ENCODE results near the gene GPR183. TPM values are rescaled to one million over a fixed set of nuclear protein-coding genes. Genes with fewer than 3 reads are reported as not detected.

GPR183 gene
- total RNA-seq, 2 experiments from 2014 or later = 8.6 to 10.0 TPM

DNA sequence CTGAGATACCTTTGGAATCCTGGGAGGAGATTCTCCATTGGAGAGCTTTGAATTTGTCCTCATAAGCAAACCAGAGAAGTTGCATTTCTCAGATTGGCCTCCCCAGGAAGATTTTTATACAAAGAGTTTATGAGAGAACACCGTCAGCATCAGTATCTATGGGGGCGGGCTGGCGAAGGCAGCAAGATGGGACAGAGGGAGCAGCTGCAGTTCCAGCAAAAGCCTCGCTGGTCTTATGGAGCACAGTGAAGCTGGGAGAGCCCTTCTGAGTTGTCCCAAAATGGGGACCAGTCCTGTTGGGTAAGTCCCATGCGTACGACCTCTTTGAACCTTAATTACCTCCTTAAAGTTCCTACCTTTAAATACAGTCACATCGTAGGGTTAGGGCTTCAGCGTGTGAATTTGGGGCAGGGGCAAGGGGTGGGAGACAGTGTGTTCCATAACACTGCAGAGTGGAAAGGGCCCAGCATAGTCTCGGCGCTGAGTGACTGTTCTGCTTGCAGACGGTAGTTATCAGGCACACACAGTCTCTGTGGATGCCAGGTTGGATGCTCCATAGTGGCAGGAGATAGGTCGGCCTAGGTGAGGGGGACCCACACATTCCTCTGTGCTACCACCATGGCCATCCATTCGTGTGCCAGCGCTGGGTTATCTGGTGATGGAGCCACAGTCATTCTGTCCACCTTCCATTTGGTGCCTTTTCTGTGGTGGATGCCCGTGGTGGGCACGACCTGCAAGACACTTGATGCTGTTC lies 34.9 kb upstream of the GPR183 start:
- ATAC-seq (no peak), DNase-seq (no peak)
- H3K9me3 Mint-ChIP-seq = no peaks in the 10 kb centered on the region
- TF ChIP-seq, protein P1, sequence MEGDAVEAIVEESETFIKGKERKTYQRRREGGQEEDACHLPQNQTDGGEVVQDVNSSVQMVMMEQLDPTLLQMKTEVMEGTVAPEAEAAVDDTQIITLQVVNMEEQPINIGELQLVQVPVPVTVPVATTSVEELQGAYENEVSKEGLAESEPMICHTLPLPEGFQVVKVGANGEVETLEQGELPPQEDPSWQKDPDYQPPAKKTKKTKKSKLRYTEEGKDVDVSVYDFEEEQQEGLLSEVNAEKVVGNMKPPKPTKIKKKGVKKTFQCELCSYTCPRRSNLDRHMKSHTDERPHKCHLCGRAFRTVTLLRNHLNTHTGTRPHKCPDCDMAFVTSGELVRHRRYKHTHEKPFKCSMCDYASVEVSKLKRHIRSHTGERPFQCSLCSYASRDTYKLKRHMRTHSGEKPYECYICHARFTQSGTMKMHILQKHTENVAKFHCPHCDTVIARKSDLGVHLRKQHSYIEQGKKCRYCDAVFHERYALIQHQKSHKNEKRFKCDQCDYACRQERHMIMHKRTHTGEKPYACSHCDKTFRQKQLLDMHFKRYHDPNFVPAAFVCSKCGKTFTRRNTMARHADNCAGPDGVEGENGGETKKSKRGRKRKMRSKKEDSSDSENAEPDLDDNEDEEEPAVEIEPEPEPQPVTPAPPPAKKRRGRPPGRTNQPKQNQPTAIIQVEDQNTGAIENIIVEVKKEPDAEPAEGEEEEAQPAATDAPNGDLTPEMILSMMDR (IDR thresholded peaks at IDR 0.05) = no peak
- CTCF ChIA-PET = interaction anchor here (0.8 to 2.5 kb wide), 4 partner anchors 11 to 102 kb away, joined by 3 to 13 read pairs (median 4); no protein-coding TSS in a partner anchor
- H3K36me3 Mint-ChIP-seq (ENCODE audit: low read depth) = peaks cover 55% of the 10 kb centered on the region
- H3K27me3 Mint-ChIP-seq = no peaks in the 10 kb centered on the region
- H3K4me1 Mint-ChIP-seq (ENCODE audit: low read depth) = peaks cover 58% of the 10 kb centered on the region
- intact Hi-C loops (cut with micrococcal nuclease) = no loop called here
- peak overlapping the region; percentile 30 for H3K27ac Mint-ChIP-seq
- POLR2A ChIA-PET = interaction anchor here (1.4 to 2.1 kb wide), 3 partner anchors 8 to 93 kb away, joined by 4 to 15 read pairs (median 4); no protein-coding TSS in a partner anchor
- no peak overlapping the region for H3K4me3 Mint-ChIP-seq

DNA sequence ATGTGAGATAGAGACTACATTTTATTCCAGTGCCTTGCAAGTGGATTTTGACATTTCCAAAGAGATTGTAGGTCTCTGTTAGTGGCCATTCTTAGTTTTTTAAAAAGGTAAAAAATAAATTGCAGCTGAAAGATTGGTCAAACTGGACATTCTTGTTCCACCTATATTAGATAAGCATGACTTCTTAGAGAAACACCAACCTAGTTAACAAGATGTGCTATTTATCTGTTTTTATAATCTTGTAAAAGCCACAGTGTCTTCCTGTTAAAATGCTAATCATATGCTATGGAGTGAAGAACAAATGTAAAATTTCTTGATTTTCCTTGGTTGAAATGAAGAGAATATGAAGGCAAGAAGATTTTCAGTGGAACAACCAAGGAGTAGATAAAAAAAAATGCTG lies 33.4 kb upstream of the GPR183 start:
- Mint-ChIP-seq H3K4me1 (ENCODE audit: low read depth) (peaks cover 57% of the 10 kb centered on the region), H3K9me3 (no peaks in the 10 kb centered on the region), H3K4me3 (no peak overlapping the region), H3K27me3 (no peaks in the 10 kb centered on the region), H3K36me3 (ENCODE audit: low read depth) (peaks cover 61% of the 10 kb centered on the region), H3K27ac (no peak overlapping the region)
- ChIA-PET CTCF (interaction anchor here (1.3 to 2.5 kb wide), 2 partner anchors 71 to 75 kb away, joined by 3 to 13 read pairs; no protein-coding TSS in a partner anchor), POLR2A (interaction anchor here (1.0 to 1.2 kb wide), 2 partner anchors 11 to 20 kb away, joined by 3 to 4 read pairs; no protein-coding TSS in a partner anchor)
- ATAC-seq (no peak), DNase-seq (no peak)
- TF ChIP-seq, protein P1 (IDR thresholded peaks at IDR 0.05) = no peak
- intact Hi-C loops (cut with micrococcal nuclease) = no loop called here

DNA sequence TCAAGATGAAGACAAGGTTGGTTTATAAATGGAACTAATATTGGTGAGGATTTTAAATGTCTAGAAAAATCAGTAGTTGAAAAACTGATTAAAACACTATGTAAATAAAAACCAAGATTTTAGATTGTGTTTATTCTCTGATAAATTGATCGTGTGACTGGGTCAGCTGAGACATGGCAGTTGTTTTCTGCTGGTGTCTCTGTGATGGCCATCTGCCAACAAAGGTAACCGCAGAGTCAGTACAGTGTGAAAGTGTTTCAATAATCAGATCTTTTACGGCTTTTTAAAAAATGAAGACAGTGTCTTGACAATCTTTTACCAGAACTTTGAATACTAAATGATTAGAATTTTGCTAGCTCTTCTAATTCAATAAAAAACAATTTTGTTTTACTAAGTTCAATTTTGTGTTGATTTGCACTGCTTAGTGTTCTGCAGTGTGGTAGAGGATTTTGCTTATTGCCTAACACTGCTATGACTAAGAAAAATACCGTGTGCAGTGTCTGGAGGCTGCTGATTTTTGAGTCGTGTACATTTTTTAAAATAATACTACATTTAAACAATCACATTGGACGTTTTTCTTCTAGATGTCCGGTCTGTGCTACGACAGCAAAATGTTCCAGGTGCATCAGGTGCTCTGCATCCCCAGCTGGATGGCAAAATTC lies 32.7 kb upstream of the GPR183 start:
- TF ChIP-seq, protein P1 (IDR thresholded peaks at IDR 0.05) = no peak
- POLR2A ChIA-PET = interaction anchor here (1.0 to 1.2 kb wide), 2 partner anchors 11 to 21 kb away, joined by 3 to 4 read pairs; no protein-coding TSS in a partner anchor
- H3K4me3 Mint-ChIP-seq = no peak overlapping the region
- no peaks in the 10 kb centered on the region for H3K27me3 Mint-ChIP-seq
- peaks cover 63% of the 10 kb centered on the region for H3K4me1 Mint-ChIP-seq (ENCODE audit: low read depth)
- ATAC-seq (peak; percentile 57), DNase-seq (peak; percentile 61)
- H3K27ac Mint-ChIP-seq = peak overlapping the region; percentile 17
- CTCF ChIA-PET = interaction anchor here (1.3 to 2.5 kb wide), 2 partner anchors 70 to 76 kb away, joined by 3 to 13 read pairs; no protein-coding TSS in a partner anchor
- H3K36me3 Mint-ChIP-seq (ENCODE audit: low read depth) = peaks cover 61% of the 10 kb centered on the region
- no peaks in the 10 kb centered on the region for H3K9me3 Mint-ChIP-seq
- intact Hi-C loops (cut with micrococcal nuclease) = no loop called here

DNA sequence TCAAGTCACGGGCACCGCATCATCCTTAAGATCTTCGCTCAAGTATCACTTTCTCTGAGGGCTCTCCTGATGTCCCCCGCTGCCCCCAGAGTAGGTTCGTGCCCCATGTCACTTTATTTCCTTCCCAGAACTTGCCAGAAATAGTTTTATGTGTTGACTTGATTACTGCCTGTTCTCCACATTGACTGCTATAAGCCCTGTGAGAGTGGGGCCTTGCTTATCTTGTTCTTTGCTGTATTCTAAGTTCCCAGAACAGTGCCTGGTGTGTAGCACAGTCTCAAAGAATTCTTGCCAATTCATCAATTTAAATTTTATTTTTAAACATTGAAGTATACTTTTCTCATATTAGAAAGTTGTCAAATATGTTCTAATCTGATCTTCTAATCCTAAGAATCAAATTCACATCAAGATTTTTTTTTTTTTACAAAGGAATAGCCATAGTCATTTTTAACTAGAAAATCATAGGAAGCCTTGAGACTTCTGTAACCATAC lies 32.1 kb upstream of the GPR183 start:
- H3K4me3 Mint-ChIP-seq = no peak overlapping the region
- ATAC-seq (no peak), DNase-seq (no peak)
- TF ChIP-seq, protein P1 (IDR thresholded peaks at IDR 0.05) = no peak
- peak overlapping the region; percentile 35 for H3K27ac Mint-ChIP-seq
- intact Hi-C loops (cut with micrococcal nuclease) = no loop called here
- no peaks in the 10 kb centered on the region for H3K27me3 Mint-ChIP-seq
- H3K36me3 Mint-ChIP-seq (ENCODE audit: low read depth) = peaks cover 57% of the 10 kb centered on the region
- ChIA-PET POLR2A (no interaction called here), CTCF (interaction anchor here (0.7 to 1.3 kb wide), 2 partner anchors 70 to 77 kb away, joined by 3 read pairs; no protein-coding TSS in a partner anchor)
- H3K4me1 Mint-ChIP-seq (ENCODE audit: low read depth) = peaks cover 65% of the 10 kb centered on the region
- no peaks in the 10 kb centered on the region for H3K9me3 Mint-ChIP-seq
